Epithelial cell of proximal tubule (primary cell): ENCODE data around the gene SDHA. TPM values are rescaled to one million over a fixed set of nuclear protein-coding genes. Genes with fewer than 3 reads are reported as not detected.

Experiments used
- DNase-seq: peaks from one replicate; pipeline ENCODE4 v3.0.0-alpha.2; 2011; ENCODE audit warnings: low read depth
- H3K4me3 ChIP-seq: 2 replicates; pipeline ENCODE4 v1.5.1; 2011; ENCODE audit warnings: low read depth, mild to moderate bottlenecking, low read length
- total RNA-seq: library from RNA; depleted of rRNA; stranded (reverse); fragments of >200 nt; gene quantifications from 2 replicates; pipeline ENCODE4 v1.2.3, GENCODE V29; 2015
- TF ChIP-seq, protein P1 (sequence below): conservative IDR thresholded peaks from 2 replicates; pipeline ENCODE4 v1.5.1; 2012; ENCODE audit warnings: low read depth, mild to moderate bottlenecking, low read length

Gene SDHA
- total RNA-seq, 1 donor from 2014 or later = 103 TPM

GRCh38 chr5:185095-186070 lies 32.7 kb upstream of the SDHA start:
- TF ChIP-seq, protein P1, sequence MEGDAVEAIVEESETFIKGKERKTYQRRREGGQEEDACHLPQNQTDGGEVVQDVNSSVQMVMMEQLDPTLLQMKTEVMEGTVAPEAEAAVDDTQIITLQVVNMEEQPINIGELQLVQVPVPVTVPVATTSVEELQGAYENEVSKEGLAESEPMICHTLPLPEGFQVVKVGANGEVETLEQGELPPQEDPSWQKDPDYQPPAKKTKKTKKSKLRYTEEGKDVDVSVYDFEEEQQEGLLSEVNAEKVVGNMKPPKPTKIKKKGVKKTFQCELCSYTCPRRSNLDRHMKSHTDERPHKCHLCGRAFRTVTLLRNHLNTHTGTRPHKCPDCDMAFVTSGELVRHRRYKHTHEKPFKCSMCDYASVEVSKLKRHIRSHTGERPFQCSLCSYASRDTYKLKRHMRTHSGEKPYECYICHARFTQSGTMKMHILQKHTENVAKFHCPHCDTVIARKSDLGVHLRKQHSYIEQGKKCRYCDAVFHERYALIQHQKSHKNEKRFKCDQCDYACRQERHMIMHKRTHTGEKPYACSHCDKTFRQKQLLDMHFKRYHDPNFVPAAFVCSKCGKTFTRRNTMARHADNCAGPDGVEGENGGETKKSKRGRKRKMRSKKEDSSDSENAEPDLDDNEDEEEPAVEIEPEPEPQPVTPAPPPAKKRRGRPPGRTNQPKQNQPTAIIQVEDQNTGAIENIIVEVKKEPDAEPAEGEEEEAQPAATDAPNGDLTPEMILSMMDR = no peak
- no peak for DNase-seq
- H3K4me3 ChIP-seq = no peak overlapping the region

GRCh38 chr5:186091-187041 lies 31.8 kb upstream of the SDHA start:
- TF ChIP-seq, protein P1 = no peak
- DNase-seq = no peak
- no peak overlapping the region for H3K4me3 ChIP-seq

DNA sequence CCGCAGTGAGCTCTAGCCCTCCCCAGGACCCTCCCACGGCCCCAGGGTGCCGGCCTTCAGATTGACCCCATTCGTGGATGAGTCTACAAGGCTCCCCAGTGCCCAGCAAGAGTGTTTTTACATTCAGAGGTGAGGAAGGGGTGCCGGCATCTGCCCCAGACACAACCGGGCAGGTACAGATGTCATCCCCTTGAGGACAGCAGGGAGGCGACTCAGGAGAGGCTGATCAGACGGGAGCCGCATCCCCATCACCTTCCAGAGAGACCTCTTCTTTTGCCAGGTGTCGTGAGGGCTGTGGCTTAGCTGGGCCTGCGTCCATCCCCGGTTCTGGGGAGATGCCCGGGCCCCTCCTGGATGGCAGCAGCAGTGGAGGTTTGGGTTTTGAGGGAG lies 31.1 kb upstream of the SDHA start:
- no peak overlapping the region for H3K4me3 ChIP-seq
- TF ChIP-seq, protein P1 = no peak

GRCh38 chr5:187617-188451 lies 30.3 kb upstream of the SDHA start:
- TF ChIP-seq, protein P1 = no peak
- DNase-seq = no peak
- H3K4me3 ChIP-seq = peak overlapping the region; percentile 36

More for the DNA sequence above, 31.1 kb upstream of the SDHA start:
- no peak for DNase-seq

DNA sequence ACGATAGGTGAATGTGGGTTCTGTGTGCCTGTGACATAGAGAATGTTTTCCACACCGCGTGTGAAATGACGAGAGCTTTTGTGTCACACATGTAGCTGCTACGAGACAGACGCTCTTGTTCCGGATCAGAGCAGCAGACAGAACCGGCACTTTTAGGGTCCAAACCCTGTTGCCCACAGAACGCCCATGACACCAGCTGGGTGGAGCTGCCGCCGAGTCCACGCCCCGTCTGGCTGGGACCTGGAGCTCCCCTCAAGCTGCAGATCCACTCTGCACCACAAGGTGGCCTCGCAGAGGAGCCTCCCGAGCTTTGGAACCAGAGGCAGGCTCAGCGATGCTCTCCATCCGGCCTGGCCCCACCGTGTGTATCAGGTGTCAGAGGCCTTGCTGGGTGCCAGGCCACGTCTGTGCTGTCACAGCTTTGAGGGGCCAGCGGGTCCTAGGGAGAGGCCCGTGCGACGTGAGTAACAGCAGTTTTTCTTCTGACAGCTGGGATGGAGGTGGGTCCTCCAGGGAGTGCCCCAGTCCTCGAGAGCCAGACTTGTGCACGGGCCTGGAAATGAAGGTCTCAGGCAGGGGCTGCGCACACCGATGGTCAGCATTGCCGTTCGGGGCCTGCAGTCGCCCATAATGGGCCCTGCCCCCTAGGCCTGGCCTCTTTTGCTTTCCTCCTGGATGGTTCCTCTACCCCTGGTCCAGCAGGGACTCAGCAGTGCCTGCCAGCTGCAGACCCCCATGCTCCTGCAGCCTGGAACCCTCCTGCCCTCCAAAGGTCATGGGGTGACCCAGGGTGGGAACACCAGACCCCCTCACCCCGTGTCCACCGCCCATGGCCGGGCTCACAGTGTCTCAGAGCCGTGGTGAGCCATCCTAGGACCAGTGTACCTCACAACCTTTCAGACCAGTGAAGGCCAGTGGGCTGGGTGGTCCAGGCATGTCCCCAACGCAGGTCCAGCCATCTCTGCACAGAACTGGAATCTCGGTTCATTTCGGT lies 29.3 kb upstream of the SDHA start:
- H3K4me3 ChIP-seq = peak overlapping the region; percentile 36
- no peak for DNase-seq
- TF ChIP-seq, protein P1 = peak; percentile 84
